Nephron (organoid): ENCODE data around the gene FERMT2.

ENCODE experiments used
- H3K27ac Mint-ChIP-seq, 3 experiments: 2 replicates each; pipeline ENCODE4 v1.8.0; 2020; ENCODE audit warnings: mixed read lengths in 3 of 3, mild to moderate bottlenecking in 2 of 3, moderate library complexity in 1 of 3
- H3K27me3 Mint-ChIP-seq: 2 replicates; pipeline ENCODE4 v1.8.0; 2021; ENCODE audit warnings: low read depth, mild to moderate bottlenecking, moderate library complexity, mixed read lengths
- H3K36me3 Mint-ChIP-seq: 2 replicates; pipeline ENCODE4 v1.8.0; 2020; ENCODE audit warnings: low read depth, mixed read lengths
- H3K4me1 Mint-ChIP-seq: 2 replicates; pipeline ENCODE4 v1.8.0; 2020; ENCODE audit warnings: mixed read lengths
- H3K4me3 Mint-ChIP-seq, 3 experiments: 2 replicates each; pipeline ENCODE4 v1.8.0; 2020; ENCODE audit warnings: mild to moderate bottlenecking in 3 of 3, mixed read lengths in 3 of 3, moderate library complexity in 2 of 3
- H3K9me3 Mint-ChIP-seq: 2 replicates; pipeline ENCODE4 v1.8.0; 2020; ENCODE audit warnings: mixed read lengths
- TF ChIP-seq, protein P1 (sequence below), 3 experiments: fragments of 200-600 bp; sonication (generic); IDR thresholded peaks; one replicate each; pipeline ENCODE4 v1.5.0; 2021; ENCODE audit warnings: antibody characterized with exemption in 3 of 3; ENCODE audit not compliant: unreplicated experiment in 3 of 3

FERMT2 gene

GRCh38 chr14:52988139-52988538 lies 37.3 kb upstream of the FERMT2 start:
- H3K9me3 Mint-ChIP-seq, result peaks cover 9% of the 10 kb centered on the region
- H3K27me3 Mint-ChIP-seq, result no peaks in the 10 kb centered on the region
- H3K36me3 Mint-ChIP-seq, result no peaks in the 10 kb centered on the region
- TF ChIP-seq, protein P1, sequence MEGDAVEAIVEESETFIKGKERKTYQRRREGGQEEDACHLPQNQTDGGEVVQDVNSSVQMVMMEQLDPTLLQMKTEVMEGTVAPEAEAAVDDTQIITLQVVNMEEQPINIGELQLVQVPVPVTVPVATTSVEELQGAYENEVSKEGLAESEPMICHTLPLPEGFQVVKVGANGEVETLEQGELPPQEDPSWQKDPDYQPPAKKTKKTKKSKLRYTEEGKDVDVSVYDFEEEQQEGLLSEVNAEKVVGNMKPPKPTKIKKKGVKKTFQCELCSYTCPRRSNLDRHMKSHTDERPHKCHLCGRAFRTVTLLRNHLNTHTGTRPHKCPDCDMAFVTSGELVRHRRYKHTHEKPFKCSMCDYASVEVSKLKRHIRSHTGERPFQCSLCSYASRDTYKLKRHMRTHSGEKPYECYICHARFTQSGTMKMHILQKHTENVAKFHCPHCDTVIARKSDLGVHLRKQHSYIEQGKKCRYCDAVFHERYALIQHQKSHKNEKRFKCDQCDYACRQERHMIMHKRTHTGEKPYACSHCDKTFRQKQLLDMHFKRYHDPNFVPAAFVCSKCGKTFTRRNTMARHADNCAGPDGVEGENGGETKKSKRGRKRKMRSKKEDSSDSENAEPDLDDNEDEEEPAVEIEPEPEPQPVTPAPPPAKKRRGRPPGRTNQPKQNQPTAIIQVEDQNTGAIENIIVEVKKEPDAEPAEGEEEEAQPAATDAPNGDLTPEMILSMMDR (IDR thresholded peaks at IDR 0.05; ENCODE audit: unreplicated experiment in 3 of 3), result no peak
- peaks cover 26% of the 10 kb centered on the region for H3K4me1 Mint-ChIP-seq
- peak overlapping the region in 2 of 3 experiments; percentile 61 to 80 for H3K27ac Mint-ChIP-seq
- H3K4me3 Mint-ChIP-seq, result no peak overlapping the region

DNA sequence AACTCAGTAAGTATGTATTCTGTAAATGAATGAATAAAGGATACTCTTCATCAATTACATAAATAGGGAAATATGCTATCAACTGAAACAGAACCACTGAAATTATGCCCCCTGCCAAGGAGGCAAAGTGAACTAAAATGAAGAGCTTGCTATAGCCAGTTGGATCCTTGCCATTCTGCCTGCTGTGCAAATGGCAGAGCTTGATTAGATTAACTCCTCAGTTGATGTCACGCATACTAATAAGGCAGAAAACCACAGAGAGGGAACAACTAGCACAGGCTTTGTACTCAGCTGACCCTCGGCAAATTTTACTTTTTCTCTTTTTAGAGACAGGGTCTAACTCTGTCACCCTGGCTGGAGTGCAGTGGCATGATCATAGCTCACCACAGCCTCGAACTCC lies 36.7 kb upstream of the FERMT2 start:
- no peaks in the 10 kb centered on the region for H3K36me3 Mint-ChIP-seq

GRCh38 chr14:52987042-52987441 lies 36.2 kb upstream of the FERMT2 start:
- TF ChIP-seq, protein P1 (IDR thresholded peaks at IDR 0.05; ENCODE audit: unreplicated experiment in 3 of 3), result no peak
- peaks cover 19% of the 10 kb centered on the region for H3K4me1 Mint-ChIP-seq
- no peaks in the 10 kb centered on the region for H3K27me3 Mint-ChIP-seq
- H3K36me3 Mint-ChIP-seq, result no peaks in the 10 kb centered on the region
- no peak overlapping the region for H3K4me3 Mint-ChIP-seq
- peaks cover 7% of the 10 kb centered on the region for H3K9me3 Mint-ChIP-seq
- peak overlapping the region in 1 of 3 experiments; percentile 13 for H3K27ac Mint-ChIP-seq

More for the DNA sequence above, 36.7 kb upstream of the FERMT2 start:
- Mint-ChIP-seq H3K4me1 (peaks cover 23% of the 10 kb centered on the region), H3K27me3 (no peaks in the 10 kb centered on the region), H3K9me3 (peaks cover 7% of the 10 kb centered on the region), H3K27ac (peak overlapping the region in 1 of 3 experiments; percentile 61), H3K4me3 (no peak overlapping the region)
- TF ChIP-seq, protein P1 (IDR thresholded peaks at IDR 0.05; ENCODE audit: unreplicated experiment in 3 of 3), result no peak

DNA sequence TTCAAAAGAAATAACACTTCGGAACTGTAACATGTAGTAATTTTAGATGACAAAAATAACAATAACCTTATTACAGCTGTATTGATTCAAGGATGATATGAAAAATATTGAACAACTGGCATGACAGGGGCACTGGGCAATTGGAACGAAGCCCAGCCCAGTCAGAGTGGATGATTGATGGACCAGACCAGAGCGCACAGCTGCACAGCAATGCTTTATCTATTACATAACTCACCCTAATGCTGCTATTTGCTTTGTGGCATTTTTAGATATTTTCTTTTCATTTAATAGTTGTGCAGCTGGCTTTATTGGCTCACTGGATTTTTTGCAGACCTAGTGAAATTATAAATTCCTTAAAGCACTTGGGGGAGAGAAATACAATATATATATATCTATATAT lies 26.9 kb upstream of the FERMT2 start:
- H3K4me3 Mint-ChIP-seq, result peak overlapping the region in 1 of 3 experiments; percentile 21
- peaks cover 3% of the 10 kb centered on the region for H3K27me3 Mint-ChIP-seq
- TF ChIP-seq, protein P1 (IDR thresholded peaks at IDR 0.05; ENCODE audit: unreplicated experiment in 3 of 3), result no peak
- peaks cover 26% of the 10 kb centered on the region for H3K4me1 Mint-ChIP-seq
- peaks cover 5% of the 10 kb centered on the region for H3K9me3 Mint-ChIP-seq
- no peaks in the 10 kb centered on the region for H3K36me3 Mint-ChIP-seq
- peak overlapping the region; percentile 60 to 76 (median 71) for H3K27ac Mint-ChIP-seq

- Mint-ChIP-seq H3K27ac (no peak overlapping the region), H3K36me3 (no peaks in the 10 kb centered on the region), H3K9me3 (peaks cover 19% of the 10 kb centered on the region), H3K4me3 (no peak overlapping the region), H3K4me1 (peaks cover 20% of the 10 kb centered on the region), H3K27me3 (peaks cover 3% of the 10 kb centered on the region)
- TF ChIP-seq, protein P1 (IDR thresholded peaks at IDR 0.05; ENCODE audit: unreplicated experiment in 3 of 3), result no peak
These were observed 23.6 kb upstream of the FERMT2 start for GRCh38 chr14:52974406-52974805.

DNA sequence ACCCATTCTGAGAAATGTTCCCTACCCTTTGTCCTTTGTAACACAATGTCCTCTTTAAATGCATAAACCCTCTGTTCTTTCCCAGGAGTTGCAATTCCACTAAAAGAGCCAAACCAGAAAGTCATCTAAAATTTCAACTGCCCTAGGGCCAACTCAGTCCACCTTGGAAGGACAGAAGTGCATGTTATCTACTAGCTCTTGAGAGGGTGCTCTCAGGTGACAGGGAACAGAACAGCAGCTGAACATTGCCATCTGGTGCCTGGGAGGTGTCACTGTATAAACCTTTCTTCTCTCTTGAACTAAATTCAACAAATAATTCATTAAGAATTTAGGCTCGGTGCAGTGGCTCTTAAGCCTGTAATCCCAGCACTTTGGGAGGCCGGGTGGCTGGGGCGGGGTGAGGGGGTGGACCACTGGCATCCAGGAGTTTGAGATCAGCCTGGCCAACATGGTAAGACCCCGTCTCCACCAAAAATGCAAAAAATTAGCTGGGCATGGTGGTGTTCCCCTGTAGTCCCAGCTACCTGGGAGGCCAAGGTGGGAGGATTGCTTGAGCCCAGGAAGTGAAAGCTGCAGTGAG lies 10.3 kb upstream of the FERMT2 start:
- no peaks in the 10 kb centered on the region for H3K27me3 Mint-ChIP-seq
- peaks cover 19% of the 10 kb centered on the region for H3K4me1 Mint-ChIP-seq
- peak overlapping the region; percentile 34 to 54 (median 51) for H3K27ac Mint-ChIP-seq
- TF ChIP-seq, protein P1 (IDR thresholded peaks at IDR 0.05; ENCODE audit: unreplicated experiment in 3 of 3), result peak; percentile 46 to 58 (median 53)
- no peaks in the 10 kb centered on the region for H3K36me3 Mint-ChIP-seq
- H3K4me3 Mint-ChIP-seq, result no peak overlapping the region
- H3K9me3 Mint-ChIP-seq, result no peaks in the 10 kb centered on the region
